Stimulated activated CD4-positive, alpha-beta T cell treated with anti-CD3 and anti-CD28 coated beads, Interleukin-15, amount 100 ng/mL, for 24 hours (primary cell): ENCODE data around the gene GPRC5A.

Source experiments
- DNase-seq: peaks from one replicate; pipeline ENCODE4 v3.0.0-alpha.2; 2020

The GPRC5A gene

DNA sequence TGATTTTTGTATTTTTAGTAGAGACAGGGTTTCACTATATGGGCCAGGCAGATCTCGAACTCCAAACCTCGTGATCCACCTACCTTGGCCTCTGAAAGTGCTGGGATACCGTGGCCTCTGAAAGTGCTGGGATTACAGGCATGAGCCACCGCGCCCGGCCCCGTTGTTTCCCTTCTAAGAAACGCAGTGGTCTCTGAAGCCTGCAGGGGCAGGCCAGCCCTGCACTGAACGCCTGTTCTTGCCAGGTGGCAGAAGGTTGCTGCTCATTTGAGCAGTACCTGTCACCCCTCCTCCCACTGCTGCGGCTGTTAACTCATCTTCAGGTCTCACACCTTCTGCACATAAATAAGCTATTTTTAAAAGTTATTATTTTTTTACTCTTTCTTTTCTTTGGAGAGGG lies 24.3 kb downstream of the GPRC5A start:
- no peak for DNase-seq

DNA sequence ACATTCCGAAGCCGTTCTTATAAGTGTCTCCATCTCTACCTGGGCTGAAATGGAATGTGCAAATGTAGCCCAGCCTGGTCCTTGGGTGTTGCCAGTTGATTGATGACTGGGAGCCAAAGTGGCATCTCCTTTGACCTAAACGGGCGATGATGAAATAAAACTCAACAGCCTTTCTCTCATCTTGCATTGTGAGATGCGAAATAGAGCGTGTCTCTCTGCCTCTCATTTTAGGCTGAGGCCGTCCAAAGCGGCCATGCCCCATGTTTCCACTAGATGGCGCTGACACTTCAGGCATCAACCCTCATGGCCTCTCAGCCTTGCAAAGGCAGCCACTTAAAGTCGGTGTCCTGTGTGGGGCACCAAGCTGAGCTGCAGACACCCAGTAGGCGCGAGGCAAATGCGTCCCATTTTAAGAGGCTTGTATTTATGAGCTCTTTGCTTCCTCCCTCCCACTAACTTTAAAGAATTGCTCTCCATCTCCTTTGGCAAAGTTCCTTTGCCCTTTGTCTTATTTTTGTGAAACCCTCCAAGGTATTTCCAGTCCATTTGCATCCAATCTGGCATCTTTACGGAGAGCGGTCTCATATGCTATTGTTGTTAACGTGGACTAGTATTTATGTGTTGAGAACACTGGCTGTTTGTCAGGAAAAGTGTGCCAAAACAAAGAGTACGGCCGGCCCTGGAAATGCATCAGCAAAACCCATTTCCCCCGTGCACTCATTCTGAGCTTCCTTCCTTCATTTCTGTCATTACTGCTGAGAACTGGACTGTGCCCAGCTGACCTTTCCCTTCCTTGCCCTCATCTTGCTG lies 25.0 kb downstream of the GPRC5A start:
- peak; percentile 88 for DNase-seq

DNA sequence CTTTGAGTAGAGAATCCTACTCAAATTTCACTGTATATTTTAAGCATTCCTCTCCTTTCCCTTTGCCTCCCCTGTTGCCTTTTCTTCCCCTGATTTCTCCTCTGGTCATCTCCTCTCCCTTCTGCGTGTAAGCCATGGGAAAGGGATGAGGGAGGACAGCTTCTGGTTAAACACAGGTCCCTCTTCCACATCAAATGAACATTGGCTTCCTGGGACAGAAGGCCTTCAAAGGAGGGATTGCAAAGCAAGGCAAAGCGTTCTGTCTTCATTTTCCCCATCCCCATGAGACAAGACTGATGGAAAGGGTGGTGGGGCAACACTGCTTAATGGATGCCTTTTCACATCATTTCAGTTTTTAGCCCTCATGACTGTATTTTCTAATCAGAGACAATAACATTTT lies 26.2 kb downstream of the GPRC5A start:
- no peak for DNase-seq

DNA sequence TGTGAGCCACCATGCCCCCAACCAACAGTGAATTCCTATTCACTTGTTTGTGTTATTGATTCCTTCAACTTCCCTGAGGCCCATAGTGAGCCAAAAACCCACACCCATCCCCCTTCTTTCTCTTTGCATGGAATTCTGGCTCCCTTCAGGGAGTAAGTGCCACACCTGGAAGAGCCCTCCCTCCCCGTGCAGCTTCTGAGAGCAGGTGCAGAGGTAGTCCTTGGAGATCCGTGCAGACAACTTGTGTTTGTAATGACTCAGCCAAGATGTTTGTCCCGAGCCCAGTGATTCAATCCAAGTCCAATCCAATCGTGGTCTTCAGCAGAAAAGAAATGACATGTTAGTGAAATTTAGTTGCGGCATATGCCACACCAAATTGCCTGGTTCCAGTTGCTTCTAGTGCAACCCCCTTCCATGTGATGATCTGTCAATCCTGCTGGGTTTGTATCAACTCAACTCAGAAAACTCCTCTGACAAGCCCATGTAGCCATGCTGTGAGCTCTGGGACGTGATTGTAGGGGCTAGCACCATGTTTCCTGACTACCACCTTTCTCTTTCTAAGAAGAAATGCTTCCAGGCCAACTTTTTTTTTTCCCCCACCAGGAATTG lies 27.5 kb downstream of the GPRC5A start:
- no peak for DNase-seq

DNA sequence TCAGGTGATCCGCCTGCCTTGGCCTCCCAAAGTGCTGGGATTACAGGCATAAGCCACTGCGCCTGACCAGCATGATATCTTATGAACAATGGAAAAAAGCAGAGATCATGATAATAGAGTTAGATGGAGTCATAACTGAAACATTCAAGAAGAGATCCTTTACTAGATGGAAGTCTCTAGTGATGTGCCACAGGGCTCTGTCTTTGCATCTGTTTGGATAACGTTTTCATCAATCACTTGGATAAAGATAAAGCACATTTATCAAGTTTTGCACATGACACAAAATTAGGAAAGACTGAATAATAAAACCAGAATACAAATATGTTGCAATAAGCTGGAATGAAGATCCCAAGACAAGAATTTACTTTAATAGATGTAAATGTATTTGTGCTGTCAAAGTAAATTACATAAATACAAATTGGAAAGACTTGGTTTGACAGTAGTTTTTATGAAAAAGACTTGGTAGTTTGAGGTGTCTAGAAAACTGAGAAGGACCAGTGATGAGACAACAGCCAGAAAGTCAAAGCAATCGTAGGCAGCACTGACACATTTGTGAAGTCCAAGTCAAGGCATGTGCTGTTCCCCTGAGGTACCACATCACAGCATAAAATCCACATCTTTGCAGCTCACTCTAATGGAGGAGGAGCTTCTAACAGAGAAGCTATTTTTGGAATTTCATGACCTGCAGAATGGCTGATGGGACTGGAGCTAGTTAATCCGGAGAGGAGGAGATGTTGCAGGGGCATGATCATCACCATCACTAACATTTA lies 28.5 kb downstream of the GPRC5A start:
- no peak for DNase-seq

DNA sequence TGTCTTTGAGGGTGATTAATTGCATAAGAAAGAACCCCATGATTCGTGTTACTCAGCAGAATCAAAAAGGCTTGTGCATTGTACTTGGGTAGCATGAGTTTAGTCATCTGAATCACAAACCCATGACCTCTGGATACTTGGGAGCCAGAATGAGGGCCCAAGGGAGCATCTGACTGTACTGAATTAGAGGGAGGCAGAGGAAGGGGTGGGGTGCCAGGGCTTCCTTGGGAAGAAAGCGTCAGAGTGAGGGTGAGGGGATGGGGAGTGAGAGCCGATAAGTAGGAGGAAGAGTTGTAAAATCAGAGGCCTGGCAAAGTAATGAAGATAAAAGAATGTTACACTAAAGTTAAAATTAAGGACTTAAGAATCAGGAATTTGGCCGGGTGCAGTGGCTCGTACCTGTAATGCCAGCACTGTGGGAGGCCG lies 30.8 kb downstream of the GPRC5A start:
- no peak for DNase-seq

DNA sequence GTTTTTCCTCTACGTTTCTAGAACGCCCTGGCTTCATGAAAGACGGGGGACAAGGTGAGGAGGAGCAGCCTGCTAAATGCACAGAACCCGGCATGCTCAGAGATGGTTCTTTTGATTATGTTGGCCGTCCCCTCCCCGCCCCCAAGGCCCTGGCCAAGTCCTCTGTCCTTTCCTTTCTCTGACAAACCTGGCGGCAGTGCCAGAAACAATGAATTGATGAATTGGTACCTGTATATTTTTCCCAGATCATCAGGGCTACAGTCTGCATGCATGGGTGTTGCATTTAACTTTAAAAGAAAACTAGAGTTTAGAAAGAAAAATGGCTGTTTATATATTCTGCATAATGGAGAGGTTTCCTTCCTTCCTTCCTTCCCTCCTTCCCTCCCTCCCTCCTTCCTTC lies 31.6 kb downstream of the GPRC5A start:
- DNase-seq = no peak

DNA sequence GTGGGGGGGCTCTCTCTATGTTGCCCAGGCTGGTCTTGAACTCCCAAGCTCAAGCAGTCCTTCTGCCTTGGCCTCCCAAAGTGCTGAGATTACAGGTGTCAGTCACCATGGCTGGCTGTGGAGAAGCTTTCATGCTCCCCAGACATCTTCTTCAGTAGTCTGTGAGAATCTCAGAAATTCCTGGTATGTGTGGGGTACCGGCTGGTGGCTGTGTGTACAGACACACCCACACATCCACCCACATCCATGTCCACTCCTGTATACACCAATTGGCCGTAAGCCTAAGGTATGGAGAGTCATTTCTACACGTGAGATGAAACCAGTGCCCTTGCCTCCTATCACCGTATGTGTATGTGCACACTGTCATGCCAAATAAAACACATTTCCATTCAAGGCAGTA lies 32.8 kb downstream of the GPRC5A start:
- DNase-seq = no peak

DNA sequence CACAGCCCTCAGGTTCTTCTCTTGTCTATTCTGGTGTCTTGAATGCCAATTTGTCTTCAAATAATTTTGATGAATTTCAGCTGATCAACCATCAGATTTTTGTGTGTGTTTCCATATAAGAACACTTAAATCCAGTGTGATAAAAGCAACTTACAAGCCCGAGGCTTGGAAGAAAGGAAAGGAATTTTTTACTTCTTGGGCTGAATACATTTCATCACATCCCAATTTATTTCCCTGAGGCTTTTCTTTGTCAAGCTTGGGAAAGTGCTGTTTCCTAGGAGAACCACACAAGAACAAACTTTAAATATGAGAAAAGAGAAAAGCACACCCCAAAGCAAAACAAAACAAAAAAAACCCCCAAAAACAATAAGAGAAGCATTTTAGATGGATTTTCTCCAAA lies 34.0 kb downstream of the GPRC5A start:
- no peak for DNase-seq

DNA sequence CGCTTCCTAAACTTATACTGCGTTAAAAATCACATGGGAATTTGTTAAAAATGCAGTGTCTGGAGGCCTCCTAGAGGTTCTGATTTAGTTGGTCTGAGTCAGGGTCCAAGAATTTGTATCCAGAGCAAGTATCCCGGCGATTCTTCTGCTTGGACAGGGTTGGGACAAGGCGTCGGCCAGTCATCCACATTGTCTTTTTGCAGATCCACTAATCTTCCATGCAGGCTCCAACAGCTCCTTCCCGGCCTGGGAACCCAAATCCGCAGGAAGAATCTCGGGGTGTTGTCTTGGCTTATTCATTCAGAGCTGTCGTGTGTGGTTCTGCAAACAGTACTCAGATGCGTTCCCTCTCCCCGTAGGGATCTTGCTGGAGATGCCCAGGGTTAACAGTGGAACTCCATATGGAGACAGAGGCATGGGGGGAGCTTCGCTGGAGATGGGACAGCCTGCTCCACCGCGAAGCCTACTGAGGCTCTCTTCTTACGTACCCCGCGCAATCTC lies 35.3 kb downstream of the GPRC5A start:
- DNase-seq = no peak

DNA sequence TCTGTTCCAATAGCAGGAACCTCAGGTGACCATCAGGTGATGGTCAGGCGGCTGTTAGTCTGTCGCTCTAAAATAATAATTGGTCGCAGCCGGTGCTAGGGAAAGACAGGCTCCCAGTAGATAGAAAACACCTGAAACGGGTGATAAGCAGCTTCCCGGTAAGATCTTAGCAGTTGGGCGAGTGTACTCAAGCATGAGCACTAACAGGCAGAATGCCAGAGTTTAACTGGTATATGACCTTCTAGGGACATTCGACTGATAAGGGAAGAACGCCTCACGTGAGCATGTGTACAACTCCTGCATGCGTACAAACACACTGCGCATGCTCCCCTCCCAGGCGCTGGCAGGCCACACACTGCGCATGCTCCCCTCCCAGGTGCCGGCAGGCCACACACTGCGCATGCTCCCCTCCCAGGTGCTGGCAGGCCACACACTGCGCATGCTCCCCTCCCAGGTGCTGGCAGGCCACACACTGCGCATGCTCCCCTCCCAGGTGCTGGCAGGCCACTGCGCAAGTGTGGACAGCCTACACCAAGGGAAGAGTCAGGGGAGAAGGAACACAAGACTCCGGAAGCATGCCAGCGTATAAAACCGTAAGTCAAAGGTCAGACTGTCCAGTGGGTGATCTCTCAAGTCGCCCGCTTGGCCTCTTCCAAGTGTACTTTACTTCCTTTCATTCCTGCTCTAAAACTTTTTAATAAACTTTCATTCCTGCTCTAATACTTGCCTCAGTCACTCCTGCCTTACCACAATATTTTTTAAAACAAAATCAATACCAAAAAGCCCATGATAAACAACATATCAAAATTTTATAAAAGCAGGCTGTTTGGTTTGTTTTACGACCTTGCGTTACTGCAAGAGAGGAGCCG lies 36.1 kb downstream of the GPRC5A start:
- peak; percentile 15 for DNase-seq

DNA sequence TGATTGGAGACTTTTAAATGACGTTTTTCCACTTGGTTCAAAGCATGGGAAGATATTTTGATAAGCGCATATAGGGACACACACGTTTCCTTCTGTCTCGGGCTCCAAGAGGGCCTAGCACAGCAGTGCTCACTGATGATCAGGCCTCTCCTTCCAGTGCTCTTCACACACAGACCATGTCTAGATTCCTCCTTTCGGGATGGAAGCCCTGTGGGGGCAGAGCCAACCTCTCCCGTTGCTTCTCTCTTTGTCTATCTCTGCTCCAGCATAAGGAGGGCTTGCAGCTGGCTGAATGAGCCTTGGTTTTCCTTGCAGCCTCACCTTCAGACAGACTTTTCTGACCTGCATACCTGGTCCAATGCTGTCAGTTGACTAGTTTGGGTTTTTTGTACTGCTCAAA lies 38.3 kb downstream of the GPRC5A start:
- DNase-seq = no peak

DNA sequence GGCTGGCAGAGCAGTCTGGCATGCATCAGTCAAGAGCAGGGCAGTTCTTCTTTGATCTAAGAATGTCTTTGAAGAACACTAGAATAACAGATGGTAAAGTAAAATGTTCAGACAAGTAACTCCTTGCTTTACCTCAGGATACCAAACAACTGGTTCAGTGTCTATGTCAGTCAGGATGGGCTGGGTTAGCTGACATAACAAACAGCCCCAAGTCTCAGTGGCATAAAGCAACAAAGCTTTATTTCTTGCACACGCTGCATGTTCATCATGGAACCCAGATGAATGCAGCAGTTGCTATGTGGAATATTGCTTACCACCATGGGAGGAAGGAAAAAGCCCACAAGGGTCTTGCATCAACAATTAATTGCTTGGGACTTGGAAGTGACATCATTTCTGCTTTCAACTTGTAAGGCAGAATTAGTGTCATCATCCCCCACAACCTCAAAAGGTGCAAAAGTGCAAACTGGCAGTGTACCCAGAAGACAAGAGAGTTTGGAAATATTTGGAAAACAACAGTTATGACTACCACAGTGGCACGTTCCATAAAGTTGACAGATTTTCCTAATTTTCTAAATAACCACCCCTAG lies 39.4 kb downstream of the GPRC5A start:
- DNase-seq = no peak

DNA sequence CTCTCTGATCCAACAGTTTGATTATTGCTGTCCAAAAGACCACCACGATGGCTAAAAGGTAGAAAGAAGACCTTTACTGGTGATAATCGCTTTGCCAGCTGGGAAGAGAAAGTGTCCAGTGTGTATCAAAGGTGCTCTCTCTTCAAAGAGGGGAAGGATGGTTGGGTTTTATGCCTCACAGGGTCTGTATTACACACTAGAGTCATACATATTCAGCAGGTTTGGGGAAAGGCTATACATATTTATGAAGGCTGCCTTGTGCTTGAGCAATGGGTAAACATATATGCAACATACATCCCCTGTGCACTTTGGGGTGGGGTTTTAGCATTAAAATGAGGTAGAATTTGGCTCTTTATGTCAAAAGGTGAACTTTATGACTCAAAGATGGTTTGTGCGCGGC lies 42.4 kb downstream of the GPRC5A start:
- no peak for DNase-seq

DNA sequence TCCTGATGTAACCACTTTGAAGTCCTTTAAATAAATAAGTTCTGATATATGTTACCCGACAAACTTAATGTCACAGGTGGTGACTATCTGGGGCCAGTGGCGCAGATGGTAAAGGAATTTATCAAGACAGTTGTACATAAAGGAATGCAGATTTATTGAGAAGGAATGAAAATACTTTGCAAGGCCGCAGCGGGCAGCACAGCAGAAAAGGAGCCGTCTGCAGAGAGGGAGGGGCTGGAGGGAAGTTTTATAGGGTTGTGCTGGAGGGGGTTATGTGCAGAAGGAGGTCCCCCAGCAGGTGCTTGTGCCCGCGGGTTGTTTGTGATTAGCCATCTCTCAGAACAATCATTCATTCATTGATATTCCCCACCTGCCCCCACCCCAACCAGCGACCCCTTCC lies 43.2 kb downstream of the GPRC5A start:
- no peak for DNase-seq

DNA sequence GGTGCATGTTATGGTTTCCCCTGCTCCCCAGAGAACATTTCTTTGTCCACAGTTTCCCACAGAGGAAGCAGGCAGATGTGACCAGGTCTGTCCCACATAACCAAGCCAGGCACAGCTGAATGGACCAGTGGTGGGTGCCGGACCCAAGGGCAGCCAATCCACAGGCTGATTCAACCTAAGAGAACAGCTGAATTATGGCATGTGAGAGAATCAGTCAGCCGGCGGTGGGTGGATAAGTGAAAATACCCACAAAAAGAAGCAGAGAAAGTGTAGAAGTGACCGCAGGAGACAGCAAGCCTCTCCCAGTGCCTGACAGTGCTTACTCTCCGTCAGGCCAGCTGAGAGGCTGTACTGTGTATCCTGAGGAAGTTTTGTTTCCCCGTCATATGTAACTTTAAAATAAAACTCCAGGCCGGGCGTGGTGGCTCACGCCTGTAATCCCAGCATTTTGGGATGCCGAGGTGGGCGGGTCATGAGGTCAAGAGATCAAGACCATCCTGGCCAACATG lies 45.7 kb downstream of the GPRC5A start:
- no peak for DNase-seq

DNA sequence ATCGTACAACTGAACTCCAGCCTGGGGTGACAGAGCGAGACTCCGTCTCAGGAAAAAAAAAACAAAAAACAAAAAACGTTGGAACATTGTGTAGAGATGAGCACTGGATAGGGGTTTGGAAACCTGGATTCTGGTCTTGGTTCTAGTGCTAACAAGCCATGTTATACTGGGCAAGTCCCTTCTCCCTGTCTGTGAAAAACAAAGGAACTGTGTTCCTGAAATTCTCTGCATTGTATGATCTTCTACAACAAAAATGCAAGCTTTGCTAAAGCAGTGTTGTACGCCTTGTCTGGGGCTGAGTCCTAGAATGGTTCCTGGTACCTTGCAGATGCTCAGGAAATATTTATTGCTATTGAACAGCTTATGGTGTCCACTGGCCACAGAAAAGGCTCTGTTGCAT lies 47.2 kb downstream of the GPRC5A start:
- DNase-seq = no peak

DNA sequence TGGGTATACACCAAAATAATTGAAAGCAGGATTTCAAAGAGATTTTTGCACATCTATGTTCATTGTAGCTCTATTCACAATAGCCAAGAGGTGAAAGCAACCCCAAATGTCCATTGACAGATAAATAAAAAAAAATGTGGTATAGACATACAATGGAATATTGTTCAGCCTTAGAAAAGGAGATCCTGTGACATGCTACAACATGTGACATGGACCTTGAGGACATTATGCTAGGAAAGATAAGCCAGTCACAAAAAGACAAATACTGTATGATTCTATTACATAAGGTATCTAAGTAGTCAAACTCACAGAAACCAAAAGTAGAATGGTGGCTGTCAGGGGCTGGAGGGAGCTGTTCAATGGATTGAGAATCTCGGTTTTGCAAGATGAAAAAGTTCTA lies 48.5 kb downstream of the GPRC5A start:
- DNase-seq = no peak

DNA sequence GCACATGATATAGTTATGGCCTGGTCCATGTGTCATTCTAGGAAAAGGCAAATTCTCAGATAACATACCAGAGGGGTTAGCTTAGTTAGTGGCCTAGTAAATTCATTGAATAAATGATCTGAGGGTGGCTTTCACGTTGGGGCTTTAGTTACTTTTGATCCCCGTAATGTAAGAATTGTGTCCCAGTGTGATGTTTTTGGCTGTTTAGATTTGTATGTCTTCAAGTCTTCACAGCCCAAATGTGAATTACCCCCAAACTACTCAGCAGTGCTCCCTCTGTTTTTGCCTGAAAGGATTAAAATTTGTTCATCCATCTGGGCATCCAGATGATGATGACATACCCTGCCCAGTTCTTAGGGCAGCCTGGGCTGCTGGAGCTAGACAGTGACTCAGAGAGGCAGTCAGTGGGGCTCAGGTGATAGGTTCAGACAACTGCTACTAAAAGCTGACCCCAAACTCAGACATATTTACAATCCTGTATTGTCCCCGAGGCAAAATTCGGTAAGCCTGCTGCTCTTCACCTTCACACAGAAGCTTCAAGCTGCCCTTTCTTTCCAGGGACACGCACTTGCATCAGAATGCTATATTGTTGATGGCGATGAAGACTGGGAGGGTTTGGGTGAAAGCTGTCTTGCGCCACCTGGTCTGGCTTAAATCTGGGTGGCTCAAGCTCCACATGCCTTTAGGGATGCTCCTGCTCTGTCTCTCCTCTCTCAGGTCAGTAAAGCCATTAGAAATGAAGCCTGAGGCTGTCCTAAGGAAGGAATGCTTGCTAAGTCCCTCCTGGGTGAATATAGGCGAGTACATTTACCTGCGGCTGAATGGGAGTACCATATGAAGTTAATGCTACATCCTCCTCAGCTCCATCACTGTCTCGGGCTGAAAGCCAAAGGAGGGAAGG lies 50.3 kb downstream of the GPRC5A start:
- no peak for DNase-seq

DNA sequence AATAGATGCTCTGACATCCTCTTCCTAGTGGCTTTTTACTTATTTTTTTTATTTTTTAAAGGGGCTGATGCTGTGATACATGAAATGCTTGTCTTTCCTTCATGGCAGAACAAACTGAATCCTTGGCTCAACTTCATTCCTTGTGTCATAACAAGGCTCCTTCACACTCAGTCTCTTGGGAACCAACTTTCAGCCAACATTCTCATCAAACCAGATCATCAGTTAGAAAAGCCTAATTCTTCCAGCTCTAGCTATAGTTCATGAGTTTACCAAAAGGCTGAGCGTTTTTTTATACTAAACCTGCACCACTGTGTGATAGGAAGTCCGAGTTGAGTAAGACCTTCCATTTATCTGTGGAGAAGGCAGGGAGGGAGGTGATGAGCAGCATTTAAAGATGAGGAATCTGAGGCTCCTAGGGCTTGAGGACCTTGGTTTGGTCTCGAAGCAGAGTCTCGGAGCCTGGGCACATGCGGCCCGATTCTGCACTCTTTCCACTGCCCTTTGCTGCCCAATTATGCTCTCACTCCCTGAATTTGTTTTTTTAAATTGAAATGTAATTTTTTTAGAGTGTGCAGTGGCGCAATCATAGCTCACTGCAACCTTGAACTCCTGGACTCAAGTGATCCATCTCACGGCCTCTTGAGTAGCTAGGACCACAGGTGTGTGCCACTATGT lies 52.4 kb downstream of the GPRC5A start:
- DNase-seq = no peak

DNA sequence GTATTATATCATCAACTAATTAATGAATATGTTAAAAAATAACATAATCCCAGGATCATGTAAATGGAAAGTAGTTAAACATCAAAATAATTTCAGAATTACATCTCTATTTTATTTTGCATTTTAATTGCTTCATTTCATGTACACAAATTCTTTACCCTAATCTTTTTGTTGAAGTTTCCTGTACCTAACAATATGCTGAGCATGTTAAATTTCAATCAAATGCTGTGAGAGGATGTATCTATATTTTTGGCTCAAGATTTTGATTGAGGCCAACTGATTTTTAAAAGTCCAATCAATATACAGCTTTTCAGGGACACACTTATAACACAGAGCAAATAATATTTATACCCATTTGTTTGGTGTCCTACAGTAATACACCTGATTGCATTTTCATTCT lies 54.2 kb downstream of the GPRC5A start:
- no peak for DNase-seq
